GM12878 (cell line): ENCODE data around the gene FRMD3. TPM values are rescaled to one million over a fixed set of nuclear protein-coding genes. Genes with fewer than 3 reads are reported as not detected.

Experiments used
- ATAC-seq: fragments of 200-7000 bp; cut with Tn5 transposase; 3 replicates; pipeline ENCODE4 v1.9.1; 2020; ENCODE audit warnings: mild to moderate bottlenecking, moderate library complexity
- BruUV-seq: library from RNA; stranded (reverse); fragments of 400-500 nt; replicated peaks from 2 replicates; lab custom pipeline; 2021; lab: Mats Ljungman, UMichigan
- CTCF ChIA-PET: fragments of 300-600 bp; sonication (Branson Sonifier 250); formaldehyde crosslinking; extraction: SDS; loops from one replicate; lab custom pipeline; 2021; ENCODE audit warnings: inconsistent platforms; lab: Yijun Ruan, JAX
- POLR2A ChIA-PET: fragments of 350-600 bp; formaldehyde crosslinking; extraction: SDS; loops from one replicate; lab custom pipeline; 2021; ENCODE audit warnings: inconsistent platforms; lab: Charles Lee
- RAD21 ChIA-PET: fragments of 300-600 bp; sonication (Branson Sonifier 250); formaldehyde crosslinking; loops from one replicate; lab custom pipeline; 2023; ENCODE audit warnings: antibody characterized with exemption; ENCODE audit not compliant: unreplicated experiment; lab: Charles Lee
- SMC1A ChIA-PET: fragments of 300-600 bp; sonication (Branson Sonifier 250); formaldehyde crosslinking; loops from one replicate; lab custom pipeline; 2023; ENCODE audit not compliant: unreplicated experiment, uncharacterized antibody; lab: Charles Lee
- DNase-seq: peaks from one replicate; pipeline ENCODE4 v3.0.0-alpha.2; 2011; ENCODE audit warnings: low read depth, low spot score
- FAIRE-seq: peaks from 3 replicates; lab custom pipeline; 2011; peaks lifted over from hg19 to GRCh38; lab: Jason Lieb, UNC
- H2AFZ ChIP-seq: 2 replicates; pipeline ENCODE4 v1.6.0; 2011; ENCODE audit warnings: low read depth, low read length, control low read depth; ENCODE audit not compliant: control insufficient read depth
- H3K27ac ChIP-seq: 2 replicates; pipeline ENCODE4 v1.5.1; 2011; ENCODE audit warnings: control low read depth; ENCODE audit not compliant: control insufficient read depth, insufficient read depth
- H3K27me3 ChIP-seq, 2 experiments: replicated peaks in 1 of 2; 2 replicates each; pipeline versions ENCODE4 v1.6.0 to v1.6.1; 2011; ENCODE audit warnings: low read length in 1 of 2; ENCODE audit not compliant: control insufficient read depth in 2 of 2, insufficient read depth in 2 of 2
- H3K36me3 ChIP-seq, 2 experiments: 2 replicates each; pipeline ENCODE4 v1.5.1; 2011; ENCODE audit warnings: low read length in 1 of 2; ENCODE audit not compliant: control insufficient read depth in 2 of 2, insufficient read depth in 2 of 2
- H3K4me1 ChIP-seq: 2 replicates; pipeline ENCODE4 v1.6.1; 2011; ENCODE audit warnings: mild to moderate bottlenecking, low read length, moderate library complexity, mixed read lengths; ENCODE audit not compliant: control insufficient read depth, insufficient read depth
- H3K4me2 ChIP-seq: 2 replicates; pipeline ENCODE4 v1.6.0; 2011; ENCODE audit warnings: control low read depth; ENCODE audit not compliant: control insufficient read depth, insufficient read depth
- H3K4me3 ChIP-seq: fragments of 200-600 bp; sonication (generic); 2 replicates; pipeline ENCODE4 v1.5.1; 2016
- H3K79me2 ChIP-seq: 2 replicates; pipeline ENCODE4 v1.6.0; 2011; ENCODE audit warnings: low read length; ENCODE audit not compliant: control insufficient read depth, insufficient read depth
- H3K9ac ChIP-seq: 2 replicates; pipeline ENCODE4 v1.8.0; 2011; ENCODE audit warnings: low read length, control low read depth, mixed read lengths; ENCODE audit not compliant: control insufficient read depth, insufficient read depth
- H3K9me3 ChIP-seq: replicated peaks from 3 replicates; pipeline ENCODE4 v1.5.1; 2011; ENCODE audit warnings: mild to moderate bottlenecking, low read length; ENCODE audit not compliant: control insufficient read depth, insufficient read depth
- H4K20me1 ChIP-seq: 2 replicates; pipeline ENCODE4 v1.6.0; 2011; ENCODE audit not compliant: control insufficient read depth, insufficient read depth
- CBX3 ChIP-seq: fragments of 200-600 bp; sonication (generic); IDR thresholded peaks from 2 replicates; pipeline ENCODE4 v1.6.1; 2016; ENCODE audit warnings: low read depth, borderline replicate concordance
- FOS ChIP-seq: IDR thresholded peaks from 3 replicates; pipeline ENCODE4 v1.6.1; 2011; ENCODE audit warnings: borderline replicate concordance; ENCODE audit not compliant: insufficient read length; ENCODE audit errors: extremely low read depth
- HDGF ChIP-seq: fragments of 450-650 bp; IDR thresholded peaks from 2 replicates; pipeline ENCODE4 v1.6.1; 2016; ENCODE audit warnings: antibody characterized with exemption
- IKZF1 ChIP-seq: fragments of 450-650 bp; conservative IDR thresholded peaks from 2 replicates; pipeline ENCODE4 v1.6.1; 2017; ENCODE audit warnings: antibody characterized with exemption, mild to moderate bottlenecking
- IRF5 ChIP-seq: fragments of 450-650 bp; IDR thresholded peaks from 2 replicates; pipeline ENCODE4 v1.6.1; 2017; ENCODE audit warnings: borderline replicate concordance
- KLF5 ChIP-seq: fragments of 450-650 bp; IDR thresholded peaks from 2 replicates; pipeline ENCODE4 v1.6.1; 2014; ENCODE audit warnings: mild to moderate bottlenecking; ENCODE audit not compliant: partially characterized antibody
- MEF2B ChIP-seq: fragments of 450-650 bp; IDR thresholded peaks from 2 replicates; pipeline ENCODE4 v1.6.1; 2018; ENCODE audit warnings: mild to moderate bottlenecking, moderate library complexity; ENCODE audit not compliant: partially characterized antibody, poor library complexity, severe bottlenecking
- NBN ChIP-seq: fragments of 450-650 bp; IDR thresholded peaks from 2 replicates; pipeline ENCODE4 v1.6.1; 2016
- NKRF ChIP-seq: fragments of 450-650 bp; conservative IDR thresholded peaks from 2 replicates; pipeline ENCODE4 v1.6.1; 2017; ENCODE audit warnings: mild to moderate bottlenecking, moderate library complexity
- NR2C1 ChIP-seq: fragments of 450-650 bp; IDR thresholded peaks from 2 replicates; pipeline ENCODE4 v1.6.1; 2017; ENCODE audit warnings: antibody characterized with exemption, mild to moderate bottlenecking, moderate library complexity
- RB1 ChIP-seq: fragments of 450-650 bp; formaldehyde crosslinking; IDR thresholded peaks from 2 replicates; pipeline ENCODE4 v1.6.1; 2017; ENCODE audit warnings: mild to moderate bottlenecking, borderline replicate concordance
- SIN3A ChIP-seq: IDR thresholded peaks from 2 replicates; pipeline ENCODE4 v1.6.1; 2012; ENCODE audit warnings: low read depth, low read length, improper control_type of control experiment
- SIX5 ChIP-seq: IDR thresholded peaks from 2 replicates; pipeline ENCODE4 v1.6.1; 2011; ENCODE audit warnings: mild to moderate bottlenecking, low read depth, low read length, moderate library complexity; ENCODE audit not compliant: severe bottlenecking
- ZBED1 ChIP-seq: IDR thresholded peaks from 2 replicates; pipeline ENCODE4 v1.6.1; 2016; ENCODE audit warnings: borderline replicate concordance
- ZNF274 ChIP-seq: IDR thresholded peaks from one replicate; pipeline ENCODE4 v1.8.0; 2011; ENCODE audit not compliant: insufficient read length, insufficient read depth
- WGBS: methylation state at CpG from one replicate; pipeline ENCODE4 v1.1.6; 2016; ENCODE audit warnings: low lambda C conversion rate; ENCODE audit not compliant: insufficient replicate concordance, insufficient coverage; ENCODE audit errors: missing lambda C conversion rate; 5-methylcytosine and 5-hydroxymethylcytosine counted together
- in situ Hi-C: fragments of 300-500 bp; cut with MboI; formaldehyde crosslinking; loops from 9 replicates; pipeline ENCODE4 v1.14.3; 2018; ENCODE audit warnings: mixed read lengths
- intact Hi-C: fragments of 100-400 bp; cut with micrococcal nuclease; formaldehyde crosslinking; loops from one replicate; pipeline ENCODE4 v1.14.2; 2022; ENCODE audit not compliant: unreplicated experiment
- polyA plus RNA-seq, 11 experiments: library from polyadenylated mRNA; depleted of rRNA in 4 of 11; unstranded in 6 of 11; stranded (reverse) in 5 of 11; fragments of >200 nt; fragmentation: Nextera tagmentation in 4 of 11; fragmentation: Illumina TruSeq in 1 of 11; extraction: Ambion mirVana in 4 of 11; extraction: Trizol in 1 of 11; gene quantifications; 1 replicate in 1 of 11; 2 replicates in 10 of 11; pipeline versions ENCODE4 v1.2.1 to v1.2.3, GENCODE V29; 2011 to 2016; ENCODE audit warnings: inconsistent platforms in 2 of 11, missing spikeins in 2 of 11, low read depth in 1 of 11
- total RNA-seq, 4 experiments: library from RNA; depleted of rRNA in 3 of 4; stranded (reverse); fragments of >200 nt in 3 of 4; fragmentation: Illumina TruSeq in 1 of 4; extraction: Trizol in 1 of 4; gene quantifications; 2 replicates each; pipeline versions ENCODE4 v1.2.1 to v1.2.3, GENCODE V29; 2013 to 2021

FRMD3 gene
- total and polyA plus RNA-seq, 10 of the 15 experiments (the other 5 are each of a cell fraction or from before 2014, with no cell fraction given) = 0.04 to 0.68 (median 0.21) TPM; not detected in 1

- TF ChIP-seq MEF2B = no peak
- no peak for TF ChIP-seq IRF5
- no peak for TF ChIP-seq CBX3
- TF ChIP-seq NR2C1 = no peak
- no peak for TF ChIP-seq KLF5
- TF ChIP-seq IKZF1 = no peak
- TF ChIP-seq ZBED1 = no peak
- TF ChIP-seq FOS = no peak
- no peak for TF ChIP-seq SIX5
- no peak for TF ChIP-seq RB1
- TF ChIP-seq ZNF274 = no peak
- TF ChIP-seq HDGF = no peak
- TF ChIP-seq, all 136 proteins: peak for 0
These were observed 215.1 kb downstream of the FRMD3 start (continued) for GRCh38 chr9:83323148-83323547.

- Histone ChIP-seq H3K4me1 (no peaks in the 10 kb centered on the region), H4K20me1 (no peaks in the 10 kb centered on the region), H3K36me3 (no peaks in the 10 kb centered on the region), H3K9ac (no peak overlapping the region), H2AFZ (no peak overlapping the region), H3K27ac (no peak overlapping the region), H3K4me2 (no peak overlapping the region), H3K4me3 (no peak overlapping the region), H3K27me3 (no peaks in the 10 kb centered on the region), H3K79me2 (no peaks in the 10 kb centered on the region), H3K9me3 (no peaks in the 10 kb centered on the region)
- CTCF ChIA-PET = interaction anchor here (0.8 to 1.0 kb wide), 2 partner anchors 14 to 222 kb away, joined by 3 read pairs; no protein-coding TSS in a partner anchor
- SMC1A ChIA-PET = no interaction called here
- in situ Hi-C loops = no loop called here
- no TSS peak for BruUV-seq
- intact Hi-C loops = no loop called here
- FAIRE-seq (no peak), ATAC-seq (no peak), DNase-seq (no peak)
- RAD21 ChIA-PET = interaction anchor here (0.7 kb wide), 1 partner anchor 13 kb away, joined by 3 read pairs; no protein-coding TSS in a partner anchor
- 0% methylated on average over 1 of the region's 1 CpG for WGBS
- POLR2A ChIA-PET = no interaction called here
- TF ChIP-seq NBN (no peak), SIN3A (no peak), NKRF (no peak)
These were observed 215.8 kb downstream of the FRMD3 start for GRCh38 chr9:83322438-83322837.
